Peyer's patch (tissue), 4 donors: ENCODE results near the gene DNAL4.

Source experiments
- POLR2A ChIP-seq, 2 donors: fragments of 450-650 bp; IDR thresholded peaks; one replicate each; pipeline ENCODE4 v1.5.1; 2017; ENCODE audit warnings: antibody characterized with exemption in 2 of 2, mild to moderate bottlenecking in 2 of 2, moderate library complexity in 2 of 2
- TF ChIP-seq, protein P1 (sequence below), 6 experiments: fragments of 450-650 bp in 4 of 6; fragments of 200-600 bp in 2 of 6; sonication (generic) in 1 of 6; IDR thresholded peaks; one replicate each; pipeline ENCODE4 v1.5.1; 2017 to 2019; ENCODE audit warnings: antibody characterized with exemption in 6 of 6, mild to moderate bottlenecking in 3 of 6, moderate library complexity in 1 of 6

DNA sequence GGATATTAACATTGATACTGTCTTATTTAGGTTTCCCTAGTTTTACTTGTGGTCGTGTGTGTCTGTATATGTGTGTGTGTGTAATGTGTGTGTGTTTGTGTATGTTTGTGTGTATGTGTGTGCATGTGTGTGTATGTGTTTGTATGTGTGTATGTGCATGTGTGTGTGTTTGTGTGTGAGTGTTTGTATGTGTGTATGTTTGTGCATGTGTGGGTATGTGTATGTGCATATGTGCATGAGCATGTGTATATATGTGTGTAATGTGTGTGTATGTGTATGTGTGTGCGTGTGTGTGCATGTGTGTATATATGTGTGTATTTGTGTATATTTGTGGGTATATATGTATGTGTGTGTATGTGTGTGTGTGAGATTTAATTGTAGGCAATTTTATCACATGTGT, 17.3 kb upstream of the DNAL4 start:
- no peak for TF ChIP-seq POLR2A (IDR thresholded peaks at IDR 0.05)
- TF ChIP-seq, protein P1, sequence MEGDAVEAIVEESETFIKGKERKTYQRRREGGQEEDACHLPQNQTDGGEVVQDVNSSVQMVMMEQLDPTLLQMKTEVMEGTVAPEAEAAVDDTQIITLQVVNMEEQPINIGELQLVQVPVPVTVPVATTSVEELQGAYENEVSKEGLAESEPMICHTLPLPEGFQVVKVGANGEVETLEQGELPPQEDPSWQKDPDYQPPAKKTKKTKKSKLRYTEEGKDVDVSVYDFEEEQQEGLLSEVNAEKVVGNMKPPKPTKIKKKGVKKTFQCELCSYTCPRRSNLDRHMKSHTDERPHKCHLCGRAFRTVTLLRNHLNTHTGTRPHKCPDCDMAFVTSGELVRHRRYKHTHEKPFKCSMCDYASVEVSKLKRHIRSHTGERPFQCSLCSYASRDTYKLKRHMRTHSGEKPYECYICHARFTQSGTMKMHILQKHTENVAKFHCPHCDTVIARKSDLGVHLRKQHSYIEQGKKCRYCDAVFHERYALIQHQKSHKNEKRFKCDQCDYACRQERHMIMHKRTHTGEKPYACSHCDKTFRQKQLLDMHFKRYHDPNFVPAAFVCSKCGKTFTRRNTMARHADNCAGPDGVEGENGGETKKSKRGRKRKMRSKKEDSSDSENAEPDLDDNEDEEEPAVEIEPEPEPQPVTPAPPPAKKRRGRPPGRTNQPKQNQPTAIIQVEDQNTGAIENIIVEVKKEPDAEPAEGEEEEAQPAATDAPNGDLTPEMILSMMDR (IDR thresholded peaks at IDR 0.05) = no peak
